Right cardiac atrium (tissue), 5 donors: ENCODE data around the gene ISLR2. TPM values are rescaled to one million over a fixed set of nuclear protein-coding genes. Genes with fewer than 3 reads are reported as not detected.

Experiments used
- ATAC-seq, 2 donors: fragments of 200-7000 bp; cut with Tn5 transposase; one replicate each; pipeline versions ENCODE4 v1.8.0 to v1.9.1; 2020; ENCODE audit warnings: moderate library complexity in 2 of 2, mild to moderate bottlenecking in 1 of 2
- DNase-seq, 3 donors: peaks; one replicate each; pipeline ENCODE4 v3.0.0-alpha.2; 2020
- H3K27ac ChIP-seq: one replicate; pipeline ENCODE4 v1.5.1; 2013; ENCODE audit warnings: mild to moderate bottlenecking, low read length, control low read depth, moderate library complexity
- H3K27me3 ChIP-seq: one replicate; pipeline ENCODE4 v1.6.1; 2013; ENCODE audit not compliant: control insufficient read depth, insufficient read depth
- H3K4me1 ChIP-seq: one replicate; pipeline ENCODE4 v1.6.1; 2013; ENCODE audit warnings: low read length; ENCODE audit not compliant: control insufficient read depth, insufficient read depth
- H3K4me3 ChIP-seq: one replicate; pipeline ENCODE4 v1.5.1; 2013; ENCODE audit warnings: low read length, control low read depth
- H3K9me3 ChIP-seq: one replicate; pipeline ENCODE4 v1.6.1; 2013; ENCODE audit warnings: low read length; ENCODE audit not compliant: control insufficient read depth
- WGBS: extraction: QIAGEN DNeasy Blood & Tissue Kit; methylation state at CpG from one replicate; pipeline ENCODE4 v1.1.7; 2013; 5-methylcytosine and 5-hydroxymethylcytosine counted together
- intact Hi-C, 4 donors: fragments of 100-400 bp; cut with DNase I; formaldehyde crosslinking; loops; one replicate each; pipeline versions ENCODE4 v1.11.0 to v1.14.0; 2022 to 2023
- polyA plus RNA-seq: library from polyadenylated mRNA; stranded (reverse); fragments of 200-250 nt; gene quantifications from one replicate; pipeline ENCODE4 v1.2.3, GENCODE V29; 2013
- total RNA-seq, 4 donors: library from RNA; stranded (reverse); fragmentation: NEBNext Ultra II Directional; extraction: Animal tissue kit (Norgen Biotek cat#: 25700); gene quantifications; one replicate each; pipeline ENCODE4 v1.2.1, GENCODE V29; 2021
- donor health status: healthy with polysubstance abuse.
- donor health status: DM: no; HTN: yes; CAD: no.
- donor health status: DM: no; HTN: no; CAD: no.
- donor health status: DM: no; HTN: yes; CAD: no; lungs with severe emphysema.
- donor health status: DM: yes; HTN: yes; CAD: no.

ISLR2 gene
- total and polyA plus RNA-seq, 5 donors: 0.71 to 2.8 (median 2.1) TPM

DNA sequence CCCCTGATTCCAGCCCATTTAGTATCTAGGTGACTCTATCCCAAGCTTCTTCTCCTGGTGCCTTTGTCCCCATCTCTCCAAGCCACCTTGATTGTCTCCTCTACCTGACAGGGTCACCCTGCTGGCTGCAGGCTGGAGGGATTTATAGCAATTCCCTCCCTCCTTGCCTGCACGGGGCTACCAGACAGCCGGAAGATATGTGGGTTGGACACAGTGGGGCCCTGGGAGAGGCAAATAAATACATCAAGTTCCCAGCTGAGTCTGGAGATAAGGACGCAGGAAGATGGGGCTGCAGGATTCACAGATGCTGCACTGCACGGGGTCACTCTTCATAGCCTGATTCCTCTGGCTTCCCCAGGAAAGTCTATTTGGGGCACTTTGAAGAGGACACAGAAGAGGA, 9.3 kb upstream of the ISLR2 start:
- Histone ChIP-seq H3K27ac (no peak overlapping the region), H3K4me3 (no peak overlapping the region), H3K4me1 (no peaks in the 10 kb centered on the region), H3K9me3 (no peaks in the 10 kb centered on the region), H3K27me3 (no peaks in the 10 kb centered on the region)
- ATAC-seq (no peak), DNase-seq (no peak)
- WGBS: 17% methylated on average over 4 of the region's 4 CpGs
- intact Hi-C loops: loop anchor here in 1 of 4 donors (10.0 kb wide), 2 partner anchors 66 to 146 kb away; no protein-coding TSS in a partner anchor

DNA sequence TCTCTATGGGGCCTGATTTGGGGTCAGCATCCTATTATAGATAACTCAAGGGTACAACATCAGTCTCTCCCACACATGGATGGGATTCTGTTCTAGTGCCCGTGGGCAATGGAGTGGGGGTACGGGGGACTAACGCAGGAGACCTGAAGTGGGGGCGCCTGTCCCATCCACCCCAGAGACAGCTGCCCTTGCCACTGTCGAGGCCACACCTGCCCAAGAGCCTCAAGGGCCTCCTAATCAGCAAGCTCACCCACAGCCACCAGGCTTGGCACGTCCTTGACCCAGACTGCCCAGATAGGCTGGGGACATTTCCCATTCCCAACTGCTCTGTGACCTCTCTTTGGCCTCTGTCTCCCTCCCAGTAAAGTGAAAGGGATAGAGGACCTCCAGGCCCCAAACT, 8.5 kb upstream of the ISLR2 start:
- no peaks in the 10 kb centered on the region for H3K27me3 ChIP-seq
- DNase-seq (no peak), ATAC-seq (no peak)
- no peak overlapping the region for H3K27ac ChIP-seq
- no peaks in the 10 kb centered on the region for H3K9me3 ChIP-seq
- 80% methylated on average over 6 of the region's 6 CpGs for WGBS
- no peaks in the 10 kb centered on the region for H3K4me1 ChIP-seq
- intact Hi-C loops: loop anchor here in 1 of 4 donors (10.0 kb wide), 2 partner anchors 67 to 147 kb away; no protein-coding TSS in a partner anchor
- no peak overlapping the region for H3K4me3 ChIP-seq

DNA sequence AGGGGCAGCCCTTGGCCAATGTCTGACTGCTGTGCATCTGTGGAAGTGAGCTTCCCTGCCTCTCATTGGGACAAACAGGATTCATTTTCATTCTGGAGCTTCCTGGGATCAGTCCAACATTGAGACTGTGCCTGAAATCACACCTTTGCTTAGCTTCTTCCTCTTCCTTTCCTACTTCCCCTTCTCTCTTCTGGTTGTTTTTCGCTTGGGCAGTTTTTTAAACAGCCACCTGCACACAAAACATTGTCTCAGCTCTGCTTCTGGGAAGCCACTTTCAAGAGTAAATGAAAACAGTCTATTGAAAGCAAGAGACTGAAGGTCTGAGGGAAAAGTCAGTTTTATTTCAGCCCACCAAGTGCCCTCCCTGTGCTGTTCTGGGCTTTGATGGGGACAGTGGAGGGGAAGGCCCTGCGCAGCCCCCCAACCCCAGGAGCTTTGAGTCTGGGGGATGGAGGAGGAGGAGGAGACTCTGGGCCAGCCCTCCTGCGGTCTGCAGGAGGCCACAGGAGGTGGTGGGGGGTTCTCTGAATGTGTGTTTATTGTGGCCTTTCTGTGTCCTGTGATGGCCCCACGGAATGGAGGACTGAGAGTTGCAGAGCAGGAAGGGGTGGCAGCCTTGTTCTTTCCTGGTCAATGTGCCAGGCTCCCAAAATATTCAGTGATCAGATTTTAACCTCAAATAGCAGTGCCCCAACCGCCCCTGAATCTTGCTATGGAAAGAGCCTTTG, 7.8 kb upstream of the ISLR2 start:
- WGBS: 48% methylated on average over 5 of the region's 5 CpGs
- intact Hi-C loops: loop anchor here in 1 of 4 donors (10.0 kb wide), 2 partner anchors 68 to 148 kb away; no protein-coding TSS in a partner anchor
- no peak overlapping the region for H3K27ac ChIP-seq
- H3K9me3 ChIP-seq: no peaks in the 10 kb centered on the region
- no peak overlapping the region for H3K4me3 ChIP-seq
- ATAC-seq (no peak), DNase-seq (no peak)
- H3K27me3 ChIP-seq: no peaks in the 10 kb centered on the region
- H3K4me1 ChIP-seq: no peaks in the 10 kb centered on the region

DNA sequence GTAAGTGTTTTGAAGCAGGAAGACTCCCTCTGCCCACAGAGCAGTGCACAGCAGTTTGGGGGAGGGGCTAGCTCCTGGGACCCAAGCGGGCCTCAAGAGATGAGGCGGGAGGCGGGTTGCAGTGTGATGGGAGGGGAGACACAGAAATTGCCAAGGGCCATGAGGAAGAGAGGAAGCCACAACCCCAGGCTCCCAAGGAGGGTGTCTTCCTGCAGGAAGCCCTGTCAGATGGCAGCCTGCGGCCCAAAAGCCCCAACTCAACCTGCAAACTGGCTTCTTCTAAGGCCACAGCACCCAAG, 7.3 kb upstream of the ISLR2 start:
- Histone ChIP-seq H3K27me3 (no peaks in the 10 kb centered on the region), H3K4me3 (no peak overlapping the region), H3K9me3 (no peaks in the 10 kb centered on the region), H3K27ac (no peak overlapping the region), H3K4me1 (no peaks in the 10 kb centered on the region)
- DNase-seq (no peak), ATAC-seq (no peak)
- 47% methylated on average over 4 of the region's 4 CpGs for WGBS
- intact Hi-C loops: loop anchor here in 1 of 4 donors (10.0 kb wide), 2 partner anchors 68 to 148 kb away; no protein-coding TSS in a partner anchor

DNA sequence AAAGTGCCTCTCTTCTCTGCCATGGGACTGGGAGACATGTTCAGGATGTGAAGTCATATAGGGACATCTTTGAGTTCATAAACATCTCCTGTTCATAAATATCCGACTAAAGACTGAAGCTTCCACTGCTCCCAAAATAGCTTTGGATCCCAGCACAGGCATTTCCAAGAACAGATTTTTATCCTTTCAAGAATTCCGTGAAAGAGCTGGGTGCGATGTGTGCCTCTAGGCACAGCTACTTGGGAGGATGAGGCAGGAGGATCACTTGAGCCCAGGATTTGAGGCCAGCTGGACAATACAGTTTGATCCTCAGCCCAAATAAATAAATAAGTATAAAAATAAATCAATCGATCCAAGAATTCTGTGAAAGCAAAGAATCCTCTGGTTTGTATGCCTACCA, 6.7 kb upstream of the ISLR2 start:
- 56% methylated on average over 4 of the region's 4 CpGs for WGBS
- intact Hi-C loops: loop anchor here in 1 of 4 donors (10.0 kb wide), 2 partner anchors 69 to 149 kb away; no protein-coding TSS in a partner anchor
- H3K27me3 ChIP-seq: no peaks in the 10 kb centered on the region
- ATAC-seq (no peak), DNase-seq (no peak)
- no peaks in the 10 kb centered on the region for H3K9me3 ChIP-seq
- H3K27ac ChIP-seq: no peak overlapping the region
- no peaks in the 10 kb centered on the region for H3K4me1 ChIP-seq
- no peak overlapping the region for H3K4me3 ChIP-seq

DNA sequence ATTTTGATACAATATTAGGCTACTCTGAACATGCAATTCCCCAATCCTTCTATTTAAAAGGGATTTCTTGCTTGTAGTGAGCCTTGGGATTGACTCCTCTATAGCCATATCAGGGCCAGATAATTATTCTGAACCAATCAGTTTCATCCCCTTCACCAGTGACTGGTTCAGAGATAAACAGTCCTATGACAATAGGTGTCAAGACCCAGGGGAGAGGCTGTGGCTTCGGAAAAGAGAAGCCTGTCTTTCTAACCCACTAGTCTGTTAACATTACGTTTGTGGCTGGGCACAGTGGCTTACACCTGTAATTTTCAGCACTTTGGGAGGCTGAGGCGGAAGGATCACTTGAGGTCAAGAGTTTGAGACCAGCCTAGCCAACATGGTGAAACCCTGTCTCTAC, 6.2 kb upstream of the ISLR2 start:
- no peak for ATAC-seq
- DNase-seq: no peak
- intact Hi-C loops: loop anchor here in 1 of 4 donors (10.0 kb wide), 2 partner anchors 69 to 149 kb away; no protein-coding TSS in a partner anchor
- H3K27ac ChIP-seq: no peak overlapping the region
- no peak overlapping the region for H3K4me3 ChIP-seq
- no peaks in the 10 kb centered on the region for H3K9me3 ChIP-seq
- WGBS: 78% methylated on average over 3 of the region's 3 CpGs
- no peaks in the 10 kb centered on the region for H3K4me1 ChIP-seq
- no peaks in the 10 kb centered on the region for H3K27me3 ChIP-seq

DNA sequence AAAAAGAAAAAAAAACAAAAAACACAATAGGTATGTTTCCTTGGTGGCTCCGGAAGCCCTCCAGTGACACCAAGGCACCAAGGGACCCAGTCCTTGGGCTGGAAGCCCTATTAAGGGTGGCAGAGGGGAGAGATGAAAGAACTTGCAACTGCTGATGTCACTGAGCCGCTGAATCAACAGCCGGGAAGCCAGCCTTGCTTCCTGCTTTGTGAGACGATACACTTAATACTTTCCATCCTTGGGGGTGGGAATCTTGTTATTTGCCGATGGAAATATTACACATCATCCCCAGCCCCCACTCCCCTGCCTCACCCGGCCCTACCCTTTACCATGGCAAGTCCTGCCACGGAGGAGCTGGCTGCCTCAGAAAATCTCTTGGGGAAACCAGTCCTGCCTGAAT, 5.6 kb upstream of the ISLR2 start:
- Histone ChIP-seq H3K27ac (no peak overlapping the region), H3K4me1 (peaks cover 1% of the 10 kb centered on the region), H3K4me3 (no peak overlapping the region), H3K9me3 (no peaks in the 10 kb centered on the region), H3K27me3 (no peaks in the 10 kb centered on the region)
- DNase-seq (no peak), ATAC-seq (no peak)
- 56% methylated on average over 7 of the region's 7 CpGs for WGBS
- intact Hi-C loops: loop anchor here (5.0 to 10.0 kb wide), 5 partner anchors 70 to 198 kb away; no protein-coding TSS in a partner anchor

DNA sequence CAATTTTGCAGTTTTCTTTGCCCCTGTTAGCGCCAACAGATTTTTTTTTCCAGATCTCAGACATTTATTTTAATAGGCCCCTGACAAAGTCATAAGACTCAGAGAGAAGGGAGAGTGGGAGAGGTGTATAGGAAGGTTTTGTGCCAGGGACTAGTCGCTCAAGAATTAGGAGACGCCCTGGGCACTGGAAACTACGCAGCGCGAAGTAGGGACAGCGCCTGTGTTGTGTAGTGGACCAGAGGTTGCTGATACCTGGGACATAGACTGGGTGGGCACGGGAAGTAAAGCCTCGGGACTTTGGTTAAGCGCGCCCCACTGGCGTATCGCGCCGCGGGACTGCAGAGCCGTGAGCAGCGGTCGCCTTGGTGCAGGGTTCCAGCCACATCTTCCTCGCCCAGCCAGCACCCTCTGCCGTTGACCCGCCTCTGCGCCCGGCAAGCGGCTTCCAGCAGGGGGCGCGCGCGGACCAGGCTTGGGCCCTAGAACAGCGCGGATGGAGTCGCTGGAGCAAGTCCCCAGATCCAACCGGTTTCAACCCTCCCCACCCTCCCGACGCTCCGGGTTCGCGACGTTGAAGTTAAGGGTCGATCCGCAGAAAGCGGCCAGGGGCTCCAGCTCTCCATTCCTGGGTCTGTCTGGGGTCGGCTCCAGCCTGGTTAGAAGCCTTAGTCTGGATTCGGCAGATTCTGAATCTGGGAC, 3.0 kb upstream of the ISLR2 start:
- DNase-seq (peak; percentile 90 to 96 (median 96)), ATAC-seq (peak; percentile 96)
- H3K27ac ChIP-seq: no peak overlapping the region
- intact Hi-C loops: loop anchor here (2.0 to 10.0 kb wide), 7 partner anchors 73 to 195 kb away; no protein-coding TSS in a partner anchor
- WGBS: 9% methylated on average over 44 of the region's 44 CpGs
- H3K4me1 ChIP-seq: peaks cover 1% of the 10 kb centered on the region
- no peaks in the 10 kb centered on the region for H3K9me3 ChIP-seq
- H3K27me3 ChIP-seq: no peaks in the 10 kb centered on the region
- peak overlapping the region; percentile 39 for H3K4me3 ChIP-seq

DNA sequence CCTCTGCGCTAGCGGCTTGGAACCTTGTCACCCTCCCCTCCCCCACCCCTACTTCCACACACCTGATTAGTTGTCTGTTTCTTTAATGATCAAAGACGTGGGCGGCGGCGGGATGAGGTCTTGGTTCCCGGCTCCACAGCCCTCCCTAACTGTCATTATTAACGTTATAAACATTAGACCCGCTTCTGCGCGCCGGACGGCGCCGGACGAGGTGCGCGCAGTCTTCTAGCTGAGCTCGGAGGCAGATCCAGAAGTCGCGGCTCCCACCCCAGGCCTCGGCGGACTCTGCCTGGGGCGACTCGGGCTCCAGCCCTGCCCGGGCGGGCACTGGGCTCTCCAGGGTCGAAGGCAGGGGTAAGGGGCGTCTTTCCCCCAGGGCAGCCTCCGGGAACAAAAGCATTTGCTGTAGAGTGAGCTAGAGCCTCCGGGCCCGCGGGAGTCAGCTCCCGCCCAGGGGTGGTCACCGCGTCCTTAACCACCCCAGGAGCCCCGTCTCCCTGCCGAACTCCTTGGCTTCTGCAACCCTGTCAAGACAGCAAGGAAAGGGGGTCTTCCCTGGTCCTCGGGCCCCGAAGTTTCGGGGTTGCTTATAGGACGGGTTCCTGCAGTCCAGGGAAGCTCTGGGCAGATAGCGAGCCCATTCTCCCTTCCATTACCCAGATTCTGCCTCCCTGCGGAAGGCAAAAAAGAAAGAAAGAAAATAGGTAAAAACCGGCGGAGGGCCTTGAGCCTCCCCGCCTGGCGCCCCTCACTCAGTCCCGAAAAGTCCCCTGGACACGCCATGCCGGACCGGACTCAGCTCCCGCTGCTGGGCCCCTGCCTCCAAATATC, 2.2 kb upstream of the ISLR2 start:
- peak overlapping the region; percentile 39 for H3K4me3 ChIP-seq
- peak; percentile 23 to 68 (median 57) for DNase-seq
- H3K27me3 ChIP-seq: no peaks in the 10 kb centered on the region
- 12% methylated on average over 53 of the region's 53 CpGs for WGBS
- no peak overlapping the region for H3K27ac ChIP-seq
- peaks cover 1% of the 10 kb centered on the region for H3K4me1 ChIP-seq
- H3K9me3 ChIP-seq: no peaks in the 10 kb centered on the region
- peak; percentile 29 to 46 for ATAC-seq
- intact Hi-C loops: loop anchor here (2.0 to 10.0 kb wide), 7 partner anchors 73 to 194 kb away; no protein-coding TSS in a partner anchor

DNA sequence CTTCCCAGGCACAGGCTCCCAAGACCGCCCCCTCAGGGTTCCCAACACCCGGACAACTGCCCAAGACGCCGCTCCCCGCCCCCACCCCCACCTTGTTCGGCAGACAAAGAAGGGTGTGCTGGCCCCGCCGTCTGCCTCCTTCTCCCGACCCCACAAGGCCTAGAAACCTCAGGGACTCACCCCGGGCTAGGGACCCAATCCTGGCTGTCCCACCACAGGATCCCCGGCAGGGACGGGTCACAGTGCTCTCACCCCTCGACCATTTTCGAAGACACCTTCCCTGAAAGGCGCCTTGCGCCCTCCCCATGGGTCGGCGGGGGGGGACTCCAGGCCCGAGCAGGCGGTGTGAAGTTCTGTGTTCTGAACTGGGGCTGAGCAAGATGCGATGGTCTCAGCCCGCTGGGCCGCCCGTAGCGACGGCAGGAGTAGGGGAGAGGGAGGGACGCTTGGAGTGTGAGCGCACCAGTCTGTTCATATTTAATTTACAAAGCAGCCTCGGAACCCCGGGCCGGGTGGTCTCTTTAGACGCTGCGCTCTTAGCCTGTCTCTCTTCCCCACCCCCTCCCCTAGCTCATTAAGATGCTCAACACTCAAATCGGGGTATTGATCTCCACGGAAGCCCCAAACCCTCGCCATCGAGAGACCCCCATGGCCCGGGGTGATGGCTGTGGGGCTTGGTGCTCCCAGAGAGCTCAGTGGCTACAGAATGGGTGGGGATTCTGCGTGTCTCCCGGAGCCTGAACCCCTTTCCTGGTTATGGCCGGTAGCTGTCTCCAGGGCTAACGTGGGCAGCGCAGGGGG, 1.4 kb upstream of the ISLR2 start:
- 12% methylated on average over 43 of the region's 43 CpGs for WGBS
- ATAC-seq (no peak), DNase-seq (no peak)
- H3K4me1 ChIP-seq: peaks cover 1% of the 10 kb centered on the region
- intact Hi-C loops: loop anchor here (5.0 to 10.0 kb wide), 5 partner anchors 74 to 193 kb away; no protein-coding TSS in a partner anchor
- no peak overlapping the region for H3K27ac ChIP-seq
- H3K4me3 ChIP-seq: peak overlapping the region; percentile 3
- H3K9me3 ChIP-seq: no peaks in the 10 kb centered on the region
- no peaks in the 10 kb centered on the region for H3K27me3 ChIP-seq
